ENCODE results near the gene BANK1. TPM values are rescaled to one million over a fixed set of nuclear protein-coding genes. Genes with fewer than 3 reads are reported as not detected.

BANK1 gene
- polyA plus RNA-seq, 1 experiment = 0.40 TPM

DNA sequence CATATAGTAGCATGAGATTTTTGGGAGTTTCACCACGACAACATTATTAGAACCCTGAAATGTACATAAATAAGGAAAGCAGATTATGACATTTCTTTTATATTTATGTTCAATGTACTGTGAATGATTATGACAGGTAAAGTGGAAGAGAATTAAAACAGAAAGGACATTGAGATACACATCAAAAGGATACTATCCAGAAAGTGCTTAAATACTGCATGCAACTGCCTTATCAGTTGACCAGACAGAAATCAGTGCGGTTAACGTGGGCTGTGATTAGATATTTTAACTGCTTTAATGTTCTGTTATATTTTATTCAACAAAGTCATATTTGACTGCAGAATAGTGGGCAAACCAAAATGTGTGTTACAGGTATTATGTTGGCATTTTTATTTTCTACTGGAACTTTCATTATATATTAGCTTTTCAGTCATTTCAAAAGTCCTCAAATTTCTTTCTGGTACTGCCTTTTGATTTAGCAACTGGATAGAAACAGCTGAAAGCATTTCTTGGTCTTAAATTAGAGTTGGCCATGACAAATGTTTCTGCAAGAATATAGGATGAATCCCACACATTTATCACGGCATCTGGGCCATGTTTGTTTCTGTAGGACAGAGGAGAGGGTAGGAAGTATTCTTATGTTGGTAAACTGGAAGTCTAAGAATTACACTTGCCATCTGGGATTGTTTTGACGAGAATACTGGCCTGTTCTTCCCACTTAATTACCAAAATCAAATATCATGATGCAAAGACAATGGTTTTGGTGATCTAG is 299.5 kb downstream of the BANK1 start:
- Histone ChIP-seq H3K27me3 (ENCODE audit: control insufficient read depth, insufficient read depth, low read length) (no peaks in the 10 kb centered on the region), H3K36me3 (ENCODE audit: control insufficient read depth, insufficient read depth, low read length) (no peaks in the 10 kb centered on the region), H3K4me3 (ENCODE audit: low read depth, low read length) (no peak overlapping the region)
- CTCF ChIA-PET = no interaction called here
- POLR2A ChIA-PET = no interaction called here
- TF ChIP-seq, protein P1, sequence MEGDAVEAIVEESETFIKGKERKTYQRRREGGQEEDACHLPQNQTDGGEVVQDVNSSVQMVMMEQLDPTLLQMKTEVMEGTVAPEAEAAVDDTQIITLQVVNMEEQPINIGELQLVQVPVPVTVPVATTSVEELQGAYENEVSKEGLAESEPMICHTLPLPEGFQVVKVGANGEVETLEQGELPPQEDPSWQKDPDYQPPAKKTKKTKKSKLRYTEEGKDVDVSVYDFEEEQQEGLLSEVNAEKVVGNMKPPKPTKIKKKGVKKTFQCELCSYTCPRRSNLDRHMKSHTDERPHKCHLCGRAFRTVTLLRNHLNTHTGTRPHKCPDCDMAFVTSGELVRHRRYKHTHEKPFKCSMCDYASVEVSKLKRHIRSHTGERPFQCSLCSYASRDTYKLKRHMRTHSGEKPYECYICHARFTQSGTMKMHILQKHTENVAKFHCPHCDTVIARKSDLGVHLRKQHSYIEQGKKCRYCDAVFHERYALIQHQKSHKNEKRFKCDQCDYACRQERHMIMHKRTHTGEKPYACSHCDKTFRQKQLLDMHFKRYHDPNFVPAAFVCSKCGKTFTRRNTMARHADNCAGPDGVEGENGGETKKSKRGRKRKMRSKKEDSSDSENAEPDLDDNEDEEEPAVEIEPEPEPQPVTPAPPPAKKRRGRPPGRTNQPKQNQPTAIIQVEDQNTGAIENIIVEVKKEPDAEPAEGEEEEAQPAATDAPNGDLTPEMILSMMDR (IDR thresholded peaks at IDR 0.05; ENCODE audit: insufficient read depth, low read depth, low read length) = no peak
- no peak for DNase-seq (ENCODE audit: low read depth)

DNA sequence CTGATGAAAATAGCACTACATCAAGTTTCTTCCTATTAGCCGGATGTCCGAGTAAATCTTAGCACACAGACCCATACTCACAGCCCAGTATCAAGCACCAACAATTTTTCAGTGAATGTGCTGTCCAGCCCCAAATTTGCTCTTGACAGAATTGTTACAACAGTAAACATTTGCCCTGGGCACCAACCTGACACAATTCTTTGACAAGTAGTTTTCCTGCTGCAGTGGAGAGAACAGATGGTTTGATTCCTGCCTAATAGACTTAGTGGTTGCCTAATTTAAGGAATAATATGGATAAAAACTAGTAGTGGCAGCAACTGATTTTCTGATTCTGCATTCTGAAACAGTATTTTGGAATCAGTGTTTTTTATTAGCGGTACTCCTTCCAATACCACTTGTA is 301.1 kb downstream of the BANK1 start:
- H3K4me3 ChIP-seq (ENCODE audit: low read depth, low read length) = no peak overlapping the region
- DNase-seq (ENCODE audit: low read depth) = no peak
- POLR2A ChIA-PET = no interaction called here
- H3K27me3 ChIP-seq (ENCODE audit: control insufficient read depth, insufficient read depth, low read length) = no peaks in the 10 kb centered on the region
- no peaks in the 10 kb centered on the region for H3K36me3 ChIP-seq (ENCODE audit: control insufficient read depth, insufficient read depth, low read length)
- TF ChIP-seq, protein P1 (IDR thresholded peaks at IDR 0.05; ENCODE audit: insufficient read depth, low read depth, low read length) = no peak
- CTCF ChIA-PET = no interaction called here

DNA sequence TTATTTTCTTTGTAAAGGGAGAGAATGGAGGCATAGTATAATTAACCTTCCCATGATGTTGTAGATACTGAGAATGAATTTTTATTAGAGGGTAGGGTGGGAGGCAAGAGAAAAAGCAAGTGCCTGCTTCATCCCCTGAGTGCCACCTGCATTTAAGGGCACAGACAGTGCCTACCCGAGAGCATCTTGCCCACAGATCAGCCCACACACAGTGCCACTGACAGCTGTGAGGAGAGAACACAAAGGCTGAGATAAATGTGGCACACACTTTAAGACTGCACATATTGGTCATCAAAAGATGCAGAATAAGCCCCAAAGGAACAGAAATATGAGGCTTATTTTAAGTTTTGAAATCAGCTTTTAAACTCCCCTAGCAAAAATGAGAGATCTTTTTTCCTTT is 304.0 kb downstream of the BANK1 start:
- no peak for DNase-seq (ENCODE audit: low read depth)
- Histone ChIP-seq H3K4me3 (ENCODE audit: low read depth, low read length) (no peak overlapping the region), H3K36me3 (ENCODE audit: control insufficient read depth, insufficient read depth, low read length) (no peaks in the 10 kb centered on the region), H3K27me3 (ENCODE audit: control insufficient read depth, insufficient read depth, low read length) (no peaks in the 10 kb centered on the region)
- CTCF ChIA-PET = no interaction called here
- POLR2A ChIA-PET = no interaction called here
- TF ChIP-seq, protein P1 (IDR thresholded peaks at IDR 0.05; ENCODE audit: insufficient read depth, low read depth, low read length) = no peak

DNA sequence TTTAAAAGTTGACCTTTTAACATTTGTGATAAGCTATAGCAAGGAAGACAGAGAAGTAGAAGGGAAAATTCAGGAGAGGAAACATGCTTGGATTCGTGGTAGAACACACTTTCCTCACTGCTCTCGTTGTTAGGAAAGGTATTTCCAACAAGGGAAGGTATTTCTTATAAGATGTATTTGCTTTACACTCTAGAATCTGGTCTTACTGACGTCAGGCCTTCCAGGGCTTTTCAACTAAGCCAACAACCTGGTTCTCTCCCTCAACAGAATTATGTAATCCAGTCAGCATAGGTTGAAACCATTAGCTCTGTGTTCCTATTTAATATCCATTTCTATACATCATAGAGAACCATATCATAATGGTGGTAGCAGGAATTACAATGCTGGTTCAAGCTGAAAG is 312.8 kb downstream of the BANK1 start:
- DNase-seq (ENCODE audit: low read depth) = no peak
- no peaks in the 10 kb centered on the region for H3K36me3 ChIP-seq (ENCODE audit: control insufficient read depth, insufficient read depth, low read length)
- H3K4me3 ChIP-seq (ENCODE audit: low read depth, low read length) = no peak overlapping the region
- H3K27me3 ChIP-seq (ENCODE audit: control insufficient read depth, insufficient read depth, low read length) = no peaks in the 10 kb centered on the region
- ChIA-PET CTCF (no interaction called here), POLR2A (no interaction called here)
- TF ChIP-seq, protein P1 (IDR thresholded peaks at IDR 0.05; ENCODE audit: insufficient read depth, low read depth, low read length) = no peak

DNA sequence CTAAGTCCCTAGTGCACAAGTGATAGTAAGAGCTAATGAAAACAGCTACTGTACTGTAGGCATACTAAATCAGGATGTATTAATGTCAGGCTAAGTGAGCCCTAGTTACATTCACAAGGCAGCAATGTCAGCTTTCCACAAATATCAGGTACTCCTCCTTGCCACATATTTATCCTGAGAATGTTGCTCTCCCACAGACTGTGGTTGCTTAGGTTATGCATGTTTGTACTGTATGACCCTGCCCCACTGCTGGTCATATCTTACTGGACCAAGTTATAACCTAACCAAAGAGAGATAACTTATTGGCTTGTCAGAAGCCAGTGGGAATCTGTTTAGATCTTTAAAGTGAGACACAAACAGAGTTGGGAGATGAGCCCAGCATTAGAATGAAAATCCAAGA is 313.7 kb downstream of the BANK1 start:
- ChIA-PET POLR2A (no interaction called here), CTCF (no interaction called here)
- TF ChIP-seq, protein P1 (IDR thresholded peaks at IDR 0.05; ENCODE audit: insufficient read depth, low read depth, low read length) = no peak
- no peaks in the 10 kb centered on the region for H3K36me3 ChIP-seq (ENCODE audit: control insufficient read depth, insufficient read depth, low read length)
- DNase-seq (ENCODE audit: low read depth) = no peak
- no peaks in the 10 kb centered on the region for H3K27me3 ChIP-seq (ENCODE audit: control insufficient read depth, insufficient read depth, low read length)
- H3K4me3 ChIP-seq (ENCODE audit: low read depth, low read length) = no peak overlapping the region
